ACHN (cell line): ENCODE results near the gene FSTL5.
A peak's percentile ranks its signal among the peaks of the same experiment; 100 is the strongest.
"Not testable (repeated sequence)": the region's sequence is repeated elsewhere in the genome, so short reads cannot be mapped to it uniquely, and the experiment has no call there.

Experiments used
- DNase-seq: peaks from one replicate; pipeline ENCODE4 v3.0.0-alpha.2; 2015
- in situ Hi-C: cut with HindIII; loops from 2 replicates; pipeline ENCODE4 v1.10.0; 2017; ENCODE audit warnings: low sequenced_read_pairs, low pct_ligation_motif_present, low pct_unique_long_range_greater_than_20kb

Gene FSTL5

GRCh38 chr4:162111078-162111477, 52.7 kb downstream of the FSTL5 start:
- DNase-seq = no peak
- in situ Hi-C loops = no loop called here

- in situ Hi-C loops = no loop called here
These were observed 59.2 kb downstream of the FSTL5 start for GRCh38 chr4:162104459-162105124.

GRCh38 chr4:162103908-162104307, 59.9 kb downstream of the FSTL5 start:
- in situ Hi-C loops = not testable (repeated sequence)

More at GRCh38 chr4:162104459-162105124, 59.2 kb downstream of the FSTL5 start:
- DNase-seq = no peak

GRCh38 chr4:162102713-162103112, 61.1 kb downstream of the FSTL5 start:
- no peak for DNase-seq
- in situ Hi-C loops = no loop called here

More at GRCh38 chr4:162103908-162104307, 59.9 kb downstream of the FSTL5 start:
- DNase-seq = not testable (repeated sequence)

GRCh38 chr4:162101337-162101736, 62.5 kb downstream of the FSTL5 start:
- in situ Hi-C loops = no loop called here
- DNase-seq = no peak

- in situ Hi-C loops = no loop called here
These were observed 88.1 kb downstream of the FSTL5 start for GRCh38 chr4:162075726-162076125.

GRCh38 chr4:162061214-162061613, 102.6 kb downstream of the FSTL5 start:
- DNase-seq = peak; percentile 25
- in situ Hi-C loops = no loop called here

More at GRCh38 chr4:162075726-162076125, 88.1 kb downstream of the FSTL5 start:
- no peak for DNase-seq

- in situ Hi-C loops = no loop called here
- no peak for DNase-seq
These were observed 104.1 kb downstream of the FSTL5 start for GRCh38 chr4:162059656-162060055.

- DNase-seq = no peak
- in situ Hi-C loops = no loop called here
These were observed 106.8 kb downstream of the FSTL5 start for GRCh38 chr4:162056990-162057389.

GRCh38 chr4:162046135-162046534, 117.7 kb downstream of the FSTL5 start:
- no peak for DNase-seq
- in situ Hi-C loops = no loop called here

GRCh38 chr4:162038112-162038511, 125.7 kb downstream of the FSTL5 start:
- no peak for DNase-seq
- in situ Hi-C loops = no loop called here

- DNase-seq = no peak
- in situ Hi-C loops = no loop called here
These were observed 145.9 kb downstream of the FSTL5 start for GRCh38 chr4:162017863-162018262.

- DNase-seq = no peak
- in situ Hi-C loops = no loop called here
These were observed 146.8 kb downstream of the FSTL5 start for GRCh38 chr4:162016991-162017390.

GRCh38 chr4:162016219-162016618, 147.6 kb downstream of the FSTL5 start:
- in situ Hi-C loops = no loop called here
- DNase-seq = no peak

GRCh38 chr4:162015090-162015489, 148.7 kb downstream of the FSTL5 start:
- DNase-seq = no peak
- in situ Hi-C loops = no loop called here

GRCh38 chr4:162011089-162011488, 152.7 kb downstream of the FSTL5 start:
- in situ Hi-C loops = no loop called here
- DNase-seq = no peak

GRCh38 chr4:162010362-162010761, 153.4 kb downstream of the FSTL5 start:
- DNase-seq = no peak
- in situ Hi-C loops = no loop called here

GRCh38 chr4:161992317-161992716, 171.5 kb downstream of the FSTL5 start:
- in situ Hi-C loops = no loop called here

GRCh38 chr4:161991811-161992210, 172.0 kb downstream of the FSTL5 start:
- in situ Hi-C loops = no loop called here
- no peak for DNase-seq

More at GRCh38 chr4:161992317-161992716, 171.5 kb downstream of the FSTL5 start:
- no peak for DNase-seq

GRCh38 chr4:161990721-161991120, 173.1 kb downstream of the FSTL5 start:
- in situ Hi-C loops = no loop called here
- no peak for DNase-seq
